ENCODE measurements around the gene ZNF736. TPM values are rescaled to one million over a fixed set of nuclear protein-coding genes. Genes with fewer than 3 reads are reported as not detected.
A peak's percentile ranks its signal among the peaks of the same experiment; 100 is the strongest.
"Not testable (repeated sequence)": the region's sequence is repeated elsewhere in the genome, so short reads cannot be mapped to it uniquely, and the experiment has no call there.

ZNF736 gene
- total and polyA plus RNA-seq, 2 experiments from 2014 or later = 0.54 to 2.0 TPM

GRCh38 chr7:64314566-64314965 is 805 bp downstream of the ZNF736 start:
- Histone ChIP-seq H3K4me1 (ENCODE audit: low read depth) (no peaks in the 10 kb centered on the region), H3K36me3 (no peaks in the 10 kb centered on the region), H3K9me3 (ENCODE audit: low read depth) (no peaks in the 10 kb centered on the region), H3K4me3 (peak overlapping the region; percentile 28), H3K27ac (no peak overlapping the region), H3K27me3 (no peaks in the 10 kb centered on the region)
- no peak for TF ChIP-seq CTCF (IDR thresholded peaks at IDR 0.05; ENCODE audit: low read depth, low read length)
- DNase-seq (ENCODE audit: low read depth in 1 of 2, low spot score in 1 of 2) = no peak

GRCh38 chr7:64316031-64316742 is 2.4 kb downstream of the ZNF736 start:
- not testable (repeated sequence) for H3K9me3 ChIP-seq (ENCODE audit: low read depth); H3K27ac ChIP-seq; DNase-seq (ENCODE audit: low read depth in 1 of 2, low spot score in 1 of 2); H3K27me3 ChIP-seq; H3K36me3 ChIP-seq; H3K4me3 ChIP-seq; H3K4me1 ChIP-seq (ENCODE audit: low read depth)

GRCh38 chr7:64320547-64321513 is 7.1 kb downstream of the ZNF736 start:
- no peaks in the 10 kb centered on the region for H3K4me1 ChIP-seq (ENCODE audit: low read depth)
- H3K27ac ChIP-seq = no peak overlapping the region
- peak in 1 of 2 donors; percentile 3 for DNase-seq (ENCODE audit: low read depth in 1 of 2, low spot score in 1 of 2)
- H3K9me3 ChIP-seq (ENCODE audit: low read depth) = no peaks in the 10 kb centered on the region
- no peak for TF ChIP-seq CTCF (IDR thresholded peaks at IDR 0.05; ENCODE audit: low read depth, low read length)
- H3K36me3 ChIP-seq = no peaks in the 10 kb centered on the region
- H3K27me3 ChIP-seq = no peaks in the 10 kb centered on the region
- H3K4me3 ChIP-seq = no peak overlapping the region

GRCh38 chr7:64324166-64324565 is 10.4 kb downstream of the ZNF736 start:
- H3K36me3 ChIP-seq; H3K9me3 ChIP-seq (ENCODE audit: low read depth); H3K4me3 ChIP-seq; H3K27me3 ChIP-seq; H3K27ac ChIP-seq; H3K4me1 ChIP-seq (ENCODE audit: low read depth); DNase-seq (ENCODE audit: low read depth in 1 of 2, low spot score in 1 of 2): not testable (repeated sequence)

GRCh38 chr7:64348713-64349210 is 35.0 kb downstream of the ZNF736 start:
- not testable (repeated sequence) for H3K4me3 ChIP-seq; H3K27me3 ChIP-seq; H3K9me3 ChIP-seq (ENCODE audit: low read depth); H3K36me3 ChIP-seq; H3K4me1 ChIP-seq (ENCODE audit: low read depth); H3K27ac ChIP-seq; DNase-seq (ENCODE audit: low read depth in 1 of 2, low spot score in 1 of 2)

GRCh38 chr7:64359543-64359942 is 45.8 kb downstream of the ZNF736 start:
- H3K9me3 ChIP-seq (ENCODE audit: low read depth) = no peaks in the 10 kb centered on the region
- no peak overlapping the region for H3K27ac ChIP-seq
- H3K27me3 ChIP-seq = no peaks in the 10 kb centered on the region
- no peak overlapping the region for H3K4me3 ChIP-seq
- no peak for TF ChIP-seq CTCF (IDR thresholded peaks at IDR 0.05; ENCODE audit: low read depth, low read length)
- no peaks in the 10 kb centered on the region for H3K4me1 ChIP-seq (ENCODE audit: low read depth)
- no peak for DNase-seq (ENCODE audit: low read depth in 1 of 2, low spot score in 1 of 2)
- H3K36me3 ChIP-seq = no peaks in the 10 kb centered on the region

- TF ChIP-seq CTCF (IDR thresholded peaks at IDR 0.05; ENCODE audit: low read depth, low read length) = no peak
- Histone ChIP-seq H3K27me3 (no peaks in the 10 kb centered on the region), H3K36me3 (no peaks in the 10 kb centered on the region), H3K4me3 (no peak overlapping the region), H3K4me1 (ENCODE audit: low read depth) (no peaks in the 10 kb centered on the region), H3K9me3 (ENCODE audit: low read depth) (no peaks in the 10 kb centered on the region), H3K27ac (no peak overlapping the region)
- no peak for DNase-seq (ENCODE audit: low read depth in 1 of 2, low spot score in 1 of 2)
Measured at GRCh38 chr7:64371116-64371515, 57.4 kb downstream of the ZNF736 start.
